Measurements from ENCODE around the gene NEK1.

The NEK1 gene

DNA sequence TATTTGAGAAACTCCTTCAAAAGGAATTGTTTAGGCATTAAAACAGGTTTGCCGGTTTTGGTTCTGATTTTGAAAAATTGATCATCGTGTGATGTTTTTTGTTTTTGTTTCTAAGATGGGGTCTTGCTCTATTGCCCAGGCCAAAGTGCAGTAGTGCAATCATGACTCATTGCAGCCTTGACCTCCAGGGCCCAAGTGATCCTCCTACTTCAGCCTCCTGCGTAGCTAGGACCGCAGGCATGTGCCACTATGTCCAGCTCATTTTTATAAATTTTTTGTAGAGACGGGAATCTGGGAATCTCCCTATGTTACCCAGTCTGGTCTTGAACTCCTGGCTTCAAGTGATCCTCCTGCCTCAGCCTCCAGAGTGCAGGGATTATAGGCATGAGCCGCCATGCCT lies 43.0 kb upstream of the NEK1 start:
- H3K27me3 ChIP-seq: peaks cover 9% of the 10 kb centered on the region; the same call in 1 of the 2 replicates
- H3K4me3 ChIP-seq: no peak overlapping the region
- H3K36me3 ChIP-seq: peaks cover 4% of the 10 kb centered on the region; the same call in 1 of the 2 replicates
- H3K4me2 ChIP-seq: no peak overlapping the region
- H3K27ac ChIP-seq: no peak overlapping the region
- H3K4me1 ChIP-seq: peaks cover 7% of the 10 kb centered on the region
- no peak overlapping the region for H3K9ac ChIP-seq
- H3K9me3 ChIP-seq: peaks cover 4% of the 10 kb centered on the region; the same call in 1 of the 2 replicates
- H4K20me1 ChIP-seq: peaks cover 34% of the 10 kb centered on the region
- TF ChIP-seq Cebpa-rat (IDR thresholded peaks at IDR 0.05): no peak

DNA sequence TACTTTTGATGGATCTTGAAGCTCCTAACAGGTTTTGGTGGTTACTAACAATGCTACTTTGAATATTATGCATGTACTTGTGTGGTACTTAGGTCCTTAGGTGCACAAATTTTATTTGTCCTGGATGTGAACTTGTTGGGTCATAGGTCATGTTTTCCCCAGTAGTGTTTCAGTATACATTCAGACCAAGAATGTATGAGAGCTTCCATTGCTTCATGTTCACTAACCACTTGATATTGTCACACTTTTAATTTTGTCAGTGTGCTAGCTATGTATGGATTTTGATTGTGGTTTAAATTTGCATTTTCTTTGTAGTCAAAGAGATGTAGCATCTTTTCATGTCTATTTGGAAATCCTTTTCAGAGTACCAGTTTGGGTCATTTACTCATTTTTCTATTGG lies 40.2 kb upstream of the NEK1 start:
- H3K9ac ChIP-seq: no peak overlapping the region
- H3K4me3 ChIP-seq: no peak overlapping the region
- H3K36me3 ChIP-seq: peaks cover 8% of the 10 kb centered on the region; the same call in 1 of the 2 replicates
- peaks cover 4% of the 10 kb centered on the region; the same call in 1 of the 2 replicates for H3K9me3 ChIP-seq
- no peaks in the 10 kb centered on the region for H3K4me1 ChIP-seq
- no peak for TF ChIP-seq Cebpa-rat (IDR thresholded peaks at IDR 0.05)
- no peak overlapping the region for H3K4me2 ChIP-seq
- H4K20me1 ChIP-seq: peaks cover 14% of the 10 kb centered on the region
- H3K27ac ChIP-seq: no peak overlapping the region
- H3K27me3 ChIP-seq: no peaks in the 10 kb centered on the region

DNA sequence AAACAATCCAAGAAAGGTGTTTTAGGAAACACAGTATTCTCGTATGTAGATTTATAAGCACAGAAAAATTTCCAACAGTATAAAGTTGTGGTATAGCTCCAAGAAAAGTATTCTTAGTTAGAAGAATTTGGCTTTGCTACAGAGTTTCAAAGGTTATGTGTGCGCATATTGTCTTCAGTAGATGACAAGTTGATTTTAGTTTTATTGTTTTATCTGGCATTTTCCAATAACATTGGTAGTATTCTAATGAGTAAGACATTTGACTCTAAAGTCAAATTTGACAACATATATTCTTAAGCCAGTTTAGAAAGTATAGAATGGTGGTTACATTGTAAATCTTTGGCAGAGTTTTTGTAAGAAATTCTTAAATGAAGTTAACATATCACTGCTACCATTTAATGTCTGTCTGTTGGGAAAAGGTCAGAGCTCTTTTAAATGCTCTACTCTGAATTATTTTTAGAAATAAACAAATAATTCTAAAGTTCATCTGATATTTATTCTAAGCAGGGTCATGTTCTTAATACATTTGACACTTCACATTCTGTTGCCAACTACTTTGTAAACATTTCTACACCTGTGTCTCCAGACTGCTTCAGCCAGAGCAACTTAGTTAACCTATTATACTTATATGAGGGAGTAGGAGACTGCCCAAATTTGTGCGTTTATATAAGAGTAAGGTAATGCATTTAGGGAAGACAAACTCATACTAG lies 38.0 kb upstream of the NEK1 start:
- H3K27ac ChIP-seq: no peak overlapping the region

DNA sequence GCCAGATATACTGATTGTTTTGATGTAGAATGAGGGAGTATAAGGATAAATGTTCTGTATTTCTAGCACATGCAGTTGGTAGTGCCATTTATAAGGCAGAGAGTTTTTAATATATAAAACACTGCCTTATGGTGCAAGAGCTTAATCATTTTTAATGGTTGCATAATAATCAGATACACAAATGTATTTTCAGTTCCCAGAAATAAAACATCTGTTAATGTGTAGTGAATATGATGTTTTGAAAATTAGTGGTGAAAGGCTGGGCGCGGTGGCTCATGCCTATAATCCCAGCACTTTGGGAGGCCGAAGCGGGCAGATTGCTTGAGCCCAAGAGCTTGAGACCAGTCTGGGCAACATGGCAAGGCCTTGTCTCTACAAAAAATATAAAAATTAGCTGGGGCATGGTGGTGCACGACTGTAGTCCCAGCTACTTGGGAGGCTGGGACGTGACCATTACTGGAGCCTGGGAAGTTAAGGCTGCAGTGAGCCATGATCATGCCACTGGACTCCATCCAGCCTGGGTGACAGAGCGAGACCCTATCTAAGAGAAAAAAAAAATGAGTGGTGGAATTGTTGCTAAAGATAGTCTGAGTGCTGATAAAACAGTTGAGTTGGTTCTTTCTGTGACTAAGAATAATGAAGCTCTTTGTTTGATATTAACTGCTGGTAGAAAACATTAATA lies 37.3 kb upstream of the NEK1 start:
- Histone ChIP-seq H3K4me1 (no peaks in the 10 kb centered on the region), H3K27ac (no peak overlapping the region), H3K36me3 (peaks cover 20% of the 10 kb centered on the region; the same call in 1 of the 2 replicates), H4K20me1 (peaks cover 12% of the 10 kb centered on the region), H3K9ac (no peak overlapping the region), H3K4me2 (no peak overlapping the region), H3K9me3 (peaks cover 4% of the 10 kb centered on the region; the same call in 1 of the 2 replicates), H3K4me3 (no peak overlapping the region), H3K27me3 (no peaks in the 10 kb centered on the region)
- no peak for TF ChIP-seq Cebpa-rat (IDR thresholded peaks at IDR 0.05)

More for the DNA sequence above, 38.0 kb upstream of the NEK1 start:
- no peaks in the 10 kb centered on the region for H3K27me3 ChIP-seq
- H3K4me3 ChIP-seq: no peak overlapping the region
- no peak for TF ChIP-seq Cebpa-rat (IDR thresholded peaks at IDR 0.05)
- H4K20me1 ChIP-seq: peaks cover 12% of the 10 kb centered on the region
- peaks cover 17% of the 10 kb centered on the region; the same call in 1 of the 2 replicates for H3K36me3 ChIP-seq
- H3K9me3 ChIP-seq: peaks cover 4% of the 10 kb centered on the region; the same call in 1 of the 2 replicates
- no peak overlapping the region for H3K4me2 ChIP-seq
- H3K9ac ChIP-seq: no peak overlapping the region
- H3K4me1 ChIP-seq: no peaks in the 10 kb centered on the region

DNA sequence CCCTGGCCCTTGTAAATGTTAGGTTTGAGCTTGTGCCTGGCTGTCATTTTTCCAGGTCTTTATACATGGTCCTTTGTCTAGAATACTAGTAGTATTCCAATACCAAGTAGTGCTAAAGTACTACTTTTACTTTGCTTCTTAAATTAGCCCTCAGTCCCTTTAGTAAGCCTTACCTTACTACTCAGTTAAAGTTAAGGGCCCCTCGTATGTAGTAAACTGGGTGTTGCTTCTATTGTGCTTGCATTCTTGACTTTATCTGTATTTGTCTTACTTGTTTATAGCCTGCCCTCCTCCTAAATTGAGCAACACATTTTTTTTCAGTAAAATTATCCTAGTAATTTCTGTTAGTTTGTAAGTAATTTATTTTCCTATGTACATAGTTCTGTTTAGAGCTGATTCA lies 33.2 kb upstream of the NEK1 start:
- peaks cover 41% of the 10 kb centered on the region for H3K36me3 ChIP-seq
- no peak for TF ChIP-seq Cebpa-rat (IDR thresholded peaks at IDR 0.05)
- H3K27ac ChIP-seq: no peak overlapping the region
- H3K4me1 ChIP-seq: no peaks in the 10 kb centered on the region
- peaks cover 5% of the 10 kb centered on the region for H4K20me1 ChIP-seq
- no peak overlapping the region for H3K9ac ChIP-seq
- no peak overlapping the region for H3K4me2 ChIP-seq
- no peak overlapping the region for H3K4me3 ChIP-seq
- H3K27me3 ChIP-seq: no peaks in the 10 kb centered on the region
- no peaks in the 10 kb centered on the region for H3K9me3 ChIP-seq

DNA sequence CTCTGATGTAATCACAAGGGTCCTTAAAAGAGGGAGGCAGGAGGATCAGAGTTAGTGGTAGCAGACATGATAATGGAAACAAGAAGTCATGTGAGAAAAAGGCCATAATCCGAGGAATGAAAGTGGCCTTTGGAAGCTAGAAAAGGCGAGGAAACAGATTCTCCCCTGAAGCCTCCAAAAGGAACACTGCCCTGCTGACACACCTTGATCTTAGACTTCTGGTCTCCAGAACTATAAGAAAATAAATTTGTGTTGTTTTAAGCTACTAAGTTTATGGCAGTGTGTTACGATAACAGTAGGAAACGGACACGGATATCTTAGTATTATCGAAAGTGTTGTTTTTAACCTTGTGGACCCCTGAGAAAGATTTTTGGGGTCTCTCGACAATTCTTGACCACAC lies 32.4 kb upstream of the NEK1 start:
- Histone ChIP-seq H3K9me3 (no peaks in the 10 kb centered on the region), H3K36me3 (peaks cover 40% of the 10 kb centered on the region)
- no peak for TF ChIP-seq Cebpa-rat (IDR thresholded peaks at IDR 0.05)

DNA sequence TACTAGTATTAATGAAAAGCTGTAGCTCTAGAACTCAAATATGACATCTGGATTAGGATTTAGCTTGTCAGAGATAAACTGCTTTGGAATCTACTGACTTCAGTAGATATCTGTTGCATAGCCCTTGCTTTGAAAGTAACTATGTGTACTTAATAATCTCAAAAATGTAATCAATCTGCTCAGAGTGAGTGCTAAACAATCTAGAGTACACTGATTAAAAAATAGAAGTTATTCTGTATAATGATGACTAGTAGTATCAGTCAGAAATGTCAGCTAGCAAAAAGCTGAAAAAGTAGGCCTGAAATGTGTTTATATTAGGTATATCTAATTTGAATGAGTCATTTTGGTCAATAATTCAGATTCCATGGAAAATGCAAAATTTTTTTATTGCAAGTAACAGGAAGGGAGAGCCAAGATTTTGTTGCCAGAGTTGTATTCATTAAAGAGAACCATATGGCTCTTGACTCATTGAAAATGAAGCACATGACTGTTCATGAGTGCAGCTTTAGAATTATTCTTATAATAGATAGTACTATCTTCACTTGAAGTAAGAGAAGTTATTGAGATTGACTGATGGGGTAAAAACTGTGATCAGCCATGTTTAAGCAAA lies 28.0 kb upstream of the NEK1 start:
- no peak overlapping the region for H3K4me3 ChIP-seq
- TF ChIP-seq Cebpa-rat (IDR thresholded peaks at IDR 0.05): no peak
- peaks cover 53% of the 10 kb centered on the region for H3K36me3 ChIP-seq
- H3K27ac ChIP-seq: no peak overlapping the region
- H3K9me3 ChIP-seq: no peaks in the 10 kb centered on the region
- H3K4me1 ChIP-seq: no peaks in the 10 kb centered on the region
- H3K9ac ChIP-seq: no peak overlapping the region
- H3K4me2 ChIP-seq: no peak overlapping the region
- H3K27me3 ChIP-seq: no peaks in the 10 kb centered on the region
- no peaks in the 10 kb centered on the region for H4K20me1 ChIP-seq

More for the DNA sequence above, 32.4 kb upstream of the NEK1 start:
- Histone ChIP-seq H4K20me1 (peaks cover 2% of the 10 kb centered on the region; the same call in 1 of the 2 replicates), H3K27me3 (no peaks in the 10 kb centered on the region), H3K4me3 (no peak overlapping the region), H3K27ac (no peak overlapping the region), H3K4me1 (no peaks in the 10 kb centered on the region), H3K9ac (no peak overlapping the region), H3K4me2 (no peak overlapping the region)

DNA sequence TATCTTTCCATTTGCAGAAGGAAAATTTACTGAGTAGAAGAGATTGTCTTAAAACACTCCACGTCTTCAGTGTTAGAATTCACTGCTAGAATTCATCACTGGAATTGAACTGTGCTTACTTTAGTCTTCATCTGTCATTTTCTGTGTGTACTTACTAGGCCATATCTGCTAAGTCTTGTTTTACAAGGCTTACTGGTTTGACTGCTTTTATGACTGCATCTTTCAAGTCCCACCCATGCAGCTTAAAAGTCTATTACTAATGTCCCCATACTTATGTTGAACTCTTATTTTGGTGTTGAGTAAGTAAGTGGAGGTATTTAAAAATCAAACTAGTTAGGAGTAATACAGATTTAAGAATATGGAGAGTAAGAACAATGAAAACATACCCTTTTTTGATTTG lies 22.6 kb upstream of the NEK1 start:
- no peak overlapping the region for H3K4me2 ChIP-seq

DNA sequence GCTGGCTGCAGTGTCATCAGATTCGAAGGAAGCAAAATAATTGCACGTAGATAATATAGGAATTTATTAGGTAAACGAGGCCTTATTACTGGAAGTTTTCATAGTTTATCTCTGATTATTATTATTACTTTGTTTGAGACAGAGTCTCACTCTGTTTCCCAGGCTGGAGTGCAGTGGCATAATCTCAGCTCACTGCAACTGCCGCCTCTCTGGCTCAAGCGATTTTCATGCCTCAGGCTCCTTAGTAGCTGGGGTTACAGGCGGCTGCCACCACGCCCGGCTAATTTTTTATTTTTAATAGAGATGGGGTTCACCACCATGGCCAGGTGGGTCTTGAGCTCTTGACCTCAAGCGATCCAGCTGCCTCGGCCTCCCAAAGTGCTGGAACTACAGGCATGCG lies 20.5 kb upstream of the NEK1 start:
- H3K4me3 ChIP-seq: no peak overlapping the region
- no peak overlapping the region for H3K9ac ChIP-seq
- H3K4me2 ChIP-seq: no peak overlapping the region
- no peaks in the 10 kb centered on the region for H3K27me3 ChIP-seq
- peaks cover 21% of the 10 kb centered on the region; the same call in 1 of the 2 replicates for H3K36me3 ChIP-seq
- H3K27ac ChIP-seq: no peak overlapping the region
- H4K20me1 ChIP-seq: peaks cover 15% of the 10 kb centered on the region; the same call in 1 of the 2 replicates
- peaks cover 7% of the 10 kb centered on the region for H3K4me1 ChIP-seq
- TF ChIP-seq Cebpa-rat (IDR thresholded peaks at IDR 0.05): no peak
- H3K9me3 ChIP-seq: no peaks in the 10 kb centered on the region

More for the DNA sequence above, 22.6 kb upstream of the NEK1 start:
- H3K4me1 ChIP-seq: no peaks in the 10 kb centered on the region
- H3K9me3 ChIP-seq: no peaks in the 10 kb centered on the region
- H3K9ac ChIP-seq: no peak overlapping the region
- H3K4me3 ChIP-seq: no peak overlapping the region
- H3K27ac ChIP-seq: no peak overlapping the region
- H4K20me1 ChIP-seq: peaks cover 15% of the 10 kb centered on the region; the same call in 1 of the 2 replicates
- H3K27me3 ChIP-seq: no peaks in the 10 kb centered on the region
- TF ChIP-seq Cebpa-rat (IDR thresholded peaks at IDR 0.05): no peak
- peaks cover 39% of the 10 kb centered on the region for H3K36me3 ChIP-seq

DNA sequence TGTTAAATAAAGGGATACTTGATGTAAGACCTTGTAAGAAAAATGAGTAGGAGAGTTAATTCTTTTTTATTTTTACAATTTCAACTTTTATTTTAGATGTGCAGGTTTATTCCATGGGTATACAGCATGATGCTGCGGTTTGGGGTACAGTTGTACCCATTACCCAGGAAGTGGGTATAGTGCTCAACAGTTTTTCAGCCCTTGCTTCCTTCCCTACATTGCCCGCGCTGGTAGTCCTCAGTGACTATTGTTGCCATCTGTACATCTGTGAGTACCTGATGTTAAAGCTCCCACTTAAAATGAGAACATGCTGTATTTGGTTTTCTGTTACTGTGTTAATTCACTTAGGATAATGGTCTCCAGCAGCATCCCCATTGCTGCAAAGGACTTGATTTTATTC lies 17.7 kb upstream of the NEK1 start:
- no peak for TF ChIP-seq Cebpa-rat (IDR thresholded peaks at IDR 0.05)
- no peak overlapping the region for H3K4me3 ChIP-seq

More for the DNA sequence above, 17.7 kb upstream of the NEK1 start:
- Histone ChIP-seq H3K4me2 (no peak overlapping the region), H3K36me3 (peaks cover 11% of the 10 kb centered on the region), H3K9me3 (no peaks in the 10 kb centered on the region), H3K27me3 (no peaks in the 10 kb centered on the region), H3K27ac (no peak overlapping the region), H3K4me1 (peaks cover 7% of the 10 kb centered on the region), H3K9ac (no peak overlapping the region), H4K20me1 (peaks cover 39% of the 10 kb centered on the region)
